Stimulated activated CD8-positive, alpha-beta memory T cell treated with anti-CD3 and anti-CD28 coated beads, Interleukin-4, amount 100 ng/mL, for 1 hour (primary cell): ENCODE data around the gene PEX5.
A peak's percentile ranks its signal among the peaks of the same experiment; 100 is the strongest.

ENCODE experiments used
- DNase-seq, 2 donors: peaks; one replicate each; pipeline ENCODE4 v3.0.0-alpha.2; 2020; ENCODE audit warnings: low read depth in 2 of 2, low spot score in 1 of 2

Gene PEX5

DNA sequence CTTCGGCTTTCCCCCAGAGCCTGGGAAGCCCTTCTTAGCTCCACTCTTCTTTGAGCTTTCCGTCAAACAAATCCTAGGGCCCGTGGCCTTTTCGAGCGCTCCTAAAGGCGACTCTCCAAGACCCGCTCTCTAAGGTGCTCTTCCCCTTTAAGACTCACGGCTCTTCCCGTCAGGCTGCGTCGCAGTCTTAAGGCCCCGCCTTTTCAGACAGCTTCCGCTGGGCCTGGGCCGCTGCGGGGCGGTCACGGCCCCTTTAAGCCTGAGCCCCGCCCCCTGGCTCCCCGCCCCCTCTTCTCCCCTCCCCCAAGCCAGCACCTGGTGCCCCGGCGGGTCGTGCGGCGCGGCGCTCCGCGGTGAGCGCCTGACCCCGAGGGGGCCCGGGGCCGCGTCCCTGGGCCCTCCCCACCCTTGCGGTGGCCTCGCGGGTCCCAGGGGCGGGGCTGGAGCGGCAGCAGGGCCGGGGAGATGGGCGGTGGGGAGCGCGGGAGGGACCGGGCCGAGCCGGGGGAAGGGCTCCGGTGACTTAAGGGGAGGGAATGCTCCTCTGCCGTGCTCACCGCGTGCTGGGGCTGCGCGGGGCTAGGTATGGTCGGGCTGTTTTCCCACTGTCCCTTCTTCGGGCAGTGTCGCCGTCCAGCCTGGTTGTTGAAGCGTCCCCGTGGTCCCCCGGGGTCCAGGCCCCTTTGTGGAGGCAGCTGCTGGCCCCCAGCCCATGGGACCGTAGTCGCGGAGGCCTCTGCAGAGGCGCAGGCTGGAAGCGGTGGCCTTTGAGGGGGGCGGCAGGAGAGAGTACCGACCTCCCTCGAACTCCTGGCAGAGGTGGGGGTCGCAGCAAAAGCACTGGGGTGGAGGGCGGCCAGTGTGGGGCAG is at the start of gene PEX5:
Gene PEX5, plus strand, starts transcription at position 289 of the 870 bp plus-strand sequence. CDS start 692 bp downstream, outside the sequence.
- peak; percentile 60 to 67 for DNase-seq

DNA sequence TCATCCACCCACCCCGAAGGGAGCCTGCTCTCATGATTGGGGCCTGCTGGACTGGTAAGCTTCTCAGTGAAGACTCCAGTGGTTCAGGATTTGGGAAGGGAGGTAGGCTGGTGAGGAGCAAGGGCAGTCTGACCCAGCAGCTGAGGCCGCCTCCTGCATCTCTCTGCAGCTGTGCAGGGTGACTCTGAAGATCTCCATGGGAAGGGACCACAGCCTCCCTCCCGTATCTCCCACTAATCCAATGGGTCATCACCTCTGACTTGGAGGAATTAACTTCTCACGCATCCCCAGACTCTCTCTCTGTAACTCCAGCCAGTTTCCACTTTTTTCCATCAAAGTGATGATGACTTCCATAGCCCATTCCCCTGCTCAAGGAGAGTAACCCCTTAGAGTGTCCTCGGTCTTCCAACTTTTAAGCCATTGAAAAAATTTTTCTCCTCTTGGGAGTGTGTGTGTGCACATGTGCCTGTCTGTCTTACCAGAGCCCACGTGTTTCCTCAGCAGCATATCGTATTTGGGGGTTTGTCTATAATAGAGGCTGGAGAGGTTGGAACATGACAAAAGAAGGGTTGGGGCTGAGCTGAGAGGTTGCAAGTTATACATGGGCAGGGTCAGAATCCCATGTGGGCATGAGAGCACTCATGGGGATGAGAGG is 48.0 kb upstream of the PEX5 start:
- DNase-seq: no peak

DNA sequence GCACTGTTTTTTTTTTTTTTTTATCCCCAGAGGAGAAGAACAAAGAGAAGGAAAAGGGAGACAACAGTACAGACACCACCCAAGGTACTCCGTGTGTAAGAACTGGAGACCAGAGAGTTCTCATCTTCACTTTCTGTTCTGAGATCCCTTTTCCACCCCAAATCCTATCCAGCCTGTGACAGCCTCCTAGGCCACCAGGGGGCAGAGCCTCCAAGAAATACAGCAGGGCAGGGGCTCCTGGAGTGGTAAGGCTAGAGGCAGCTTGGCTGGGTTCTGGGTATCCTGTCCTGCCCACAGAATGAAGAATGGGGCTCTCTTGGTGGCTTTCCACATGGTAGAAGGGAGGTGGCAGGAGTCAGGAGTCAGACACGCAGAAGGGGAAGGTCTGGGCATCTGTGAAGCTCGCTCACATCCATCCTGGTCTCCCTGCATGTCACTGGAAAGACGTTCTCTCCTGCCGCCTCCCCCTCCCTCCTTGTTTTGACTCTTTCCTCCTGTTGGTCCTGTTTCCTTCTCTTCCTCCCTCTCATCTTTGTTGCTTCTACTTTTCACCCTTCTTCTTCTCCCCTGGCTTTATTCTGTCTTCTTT is 47.3 kb upstream of the PEX5 start:
- peak in 1 of 2 donors; percentile 20 for DNase-seq

DNA sequence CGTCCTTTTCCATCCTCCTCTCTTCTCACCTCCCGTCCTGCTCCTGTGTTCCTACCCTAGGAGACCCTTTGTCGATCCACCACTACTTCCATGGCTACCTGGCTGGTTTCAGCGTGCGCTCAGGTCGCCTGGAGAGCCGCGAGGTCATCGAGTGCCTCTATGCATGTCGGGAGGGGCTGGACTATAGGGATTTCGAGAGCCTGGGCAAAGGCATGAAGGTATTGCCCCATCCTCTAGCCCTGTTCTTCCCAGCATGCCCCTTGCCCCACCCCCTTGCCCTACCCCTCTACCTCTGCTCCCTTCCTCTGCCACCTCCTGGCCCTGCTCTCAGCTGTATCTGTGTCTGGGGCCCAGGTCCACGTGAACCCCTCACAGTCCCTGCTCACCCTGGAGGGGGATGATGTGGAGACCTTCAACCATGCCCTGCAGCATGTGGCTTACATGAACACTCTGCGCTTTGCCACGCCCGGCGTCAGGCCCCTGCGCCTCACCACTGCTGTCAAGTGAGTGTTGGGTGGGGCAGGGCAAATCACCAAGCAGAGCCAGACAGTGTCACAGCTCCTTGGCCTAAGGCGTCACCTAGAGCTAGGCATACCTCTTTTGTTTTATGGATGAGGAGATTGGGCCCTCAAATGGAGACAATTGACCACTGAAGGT is 46.5 kb upstream of the PEX5 start:
- no peak for DNase-seq

DNA sequence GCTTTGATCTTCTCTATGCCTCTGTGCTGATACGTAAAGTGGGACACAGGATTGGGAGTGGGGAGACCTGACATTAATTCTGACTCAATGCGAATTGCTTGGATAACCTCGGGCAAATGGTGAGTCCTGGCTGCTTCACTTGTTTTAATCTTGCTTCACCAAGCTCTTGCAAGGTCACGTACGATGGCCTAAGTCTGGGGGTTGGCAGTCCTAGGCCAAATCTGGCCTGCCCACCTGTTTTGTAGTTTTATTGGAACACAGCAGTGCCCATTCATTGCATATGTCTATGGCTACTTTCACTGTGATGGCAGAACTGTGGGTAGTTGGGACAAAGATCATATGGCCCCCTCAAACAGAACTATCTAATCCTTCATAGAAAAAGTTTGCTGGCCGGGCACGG is 45.9 kb upstream of the PEX5 start:
- no peak for DNase-seq

DNA sequence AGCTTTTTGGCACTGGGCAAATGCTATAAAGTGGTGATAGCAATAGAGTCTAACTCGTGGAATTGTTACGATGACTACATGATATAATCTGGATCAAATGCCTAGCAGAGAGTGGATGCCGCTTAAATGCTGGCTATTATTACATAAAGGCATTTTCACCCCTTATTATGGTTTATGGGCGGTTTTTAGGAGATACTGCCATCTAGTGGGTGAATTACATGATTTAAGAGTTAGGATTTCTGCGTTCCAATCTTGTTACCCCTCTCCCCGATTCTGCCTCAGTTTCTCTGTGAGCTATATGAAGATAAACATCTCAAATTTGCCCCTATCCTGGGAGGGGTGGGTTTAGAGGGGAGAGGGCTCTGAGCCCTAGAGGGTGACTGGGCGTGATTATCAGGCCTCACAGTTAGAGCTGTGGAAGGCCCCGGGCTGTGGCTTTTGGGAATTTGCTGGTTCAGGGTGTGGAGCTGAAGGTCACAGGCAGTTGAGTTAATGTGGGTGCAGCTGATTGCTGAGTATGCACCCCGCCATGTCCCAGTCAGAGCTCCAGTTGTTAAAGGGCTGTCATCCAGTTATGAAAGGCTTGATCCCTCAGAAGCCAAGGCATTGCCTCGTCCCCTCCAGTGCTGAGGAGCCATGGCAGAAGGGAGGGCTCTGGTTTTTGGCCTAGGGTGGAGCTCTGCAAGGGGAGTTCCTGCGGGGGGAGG is 44.9 kb upstream of the PEX5 start:
- no peak for DNase-seq

DNA sequence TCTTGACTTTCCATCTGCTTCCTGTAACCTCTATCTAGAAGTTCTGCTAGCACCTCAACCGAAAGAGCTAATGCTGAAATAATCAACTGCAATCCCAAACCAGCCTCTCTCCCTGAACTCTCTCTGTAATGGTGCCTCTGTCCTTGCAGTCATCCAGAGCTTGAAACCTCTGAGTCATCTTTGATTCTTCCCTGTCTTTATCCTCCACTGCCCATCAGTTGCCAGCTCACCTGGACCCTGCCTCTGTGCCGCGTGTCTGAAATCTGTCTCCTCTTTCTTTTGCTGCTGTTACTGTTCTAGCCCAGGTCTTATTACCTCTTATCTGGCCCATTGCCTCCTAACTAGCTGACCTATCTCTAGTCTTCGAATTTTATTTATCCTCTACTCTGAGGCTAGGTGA is 43.8 kb upstream of the PEX5 start:
- no peak for DNase-seq

DNA sequence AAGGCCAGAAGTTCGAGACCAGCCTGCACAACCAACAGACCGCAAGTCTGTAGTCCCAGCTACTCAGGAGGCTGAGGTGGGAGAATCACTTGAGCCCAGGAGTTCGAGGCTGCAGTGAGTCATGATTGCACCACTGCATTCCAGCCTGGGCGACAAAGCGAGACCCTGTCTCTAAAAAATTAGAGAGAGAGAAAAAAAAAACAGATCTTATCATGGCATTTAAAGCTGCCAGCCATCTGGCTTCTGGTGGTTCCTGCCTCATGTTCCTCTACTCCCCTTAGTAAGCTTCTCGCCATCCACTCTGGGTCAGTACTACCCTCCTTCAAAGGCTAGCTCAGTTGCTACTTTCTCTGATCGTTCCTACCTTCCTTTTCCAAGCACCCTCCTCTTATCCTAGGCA is 43.3 kb upstream of the PEX5 start:
- DNase-seq: no peak

DNA sequence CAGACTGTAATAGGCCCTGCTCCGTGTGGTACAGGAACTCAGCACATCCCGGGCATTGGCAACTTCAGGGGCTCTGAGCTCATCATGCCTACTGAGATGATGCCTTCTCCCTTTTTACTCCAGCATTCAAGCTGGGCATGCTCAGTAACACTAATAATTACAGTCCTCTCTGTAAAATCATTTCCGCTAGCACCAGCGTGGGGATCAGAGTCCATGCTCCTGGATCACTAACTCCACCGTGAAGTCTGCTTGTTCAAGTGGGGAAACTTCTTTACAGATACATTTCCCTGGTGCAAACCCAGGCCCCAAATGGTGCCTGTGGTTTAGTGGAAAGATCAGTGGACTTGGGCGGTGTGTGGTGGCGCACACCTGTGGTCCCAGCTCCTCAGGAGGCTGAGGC is 42.6 kb upstream of the PEX5 start:
- no peak for DNase-seq

DNA sequence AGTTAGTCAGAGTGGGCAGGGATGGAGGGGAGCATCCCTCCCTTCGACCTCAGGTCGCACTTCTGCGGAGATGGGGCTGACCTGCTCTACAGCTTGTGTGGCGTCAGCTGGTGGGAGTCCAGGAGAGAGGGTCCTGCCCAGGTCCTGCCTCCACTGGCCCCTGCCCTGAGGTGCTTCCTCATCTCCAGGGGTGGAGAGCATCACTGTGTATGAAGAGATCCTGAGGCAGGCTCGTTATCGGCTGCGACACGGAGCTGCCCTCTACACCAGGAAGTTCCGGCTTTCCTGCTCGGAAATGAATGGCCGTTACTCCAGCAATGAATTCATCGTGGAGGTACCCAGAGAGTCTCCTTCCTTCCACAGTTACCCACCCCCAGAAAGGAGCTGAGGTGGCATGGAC is 39.1 kb upstream of the PEX5 start:
- DNase-seq: no peak

DNA sequence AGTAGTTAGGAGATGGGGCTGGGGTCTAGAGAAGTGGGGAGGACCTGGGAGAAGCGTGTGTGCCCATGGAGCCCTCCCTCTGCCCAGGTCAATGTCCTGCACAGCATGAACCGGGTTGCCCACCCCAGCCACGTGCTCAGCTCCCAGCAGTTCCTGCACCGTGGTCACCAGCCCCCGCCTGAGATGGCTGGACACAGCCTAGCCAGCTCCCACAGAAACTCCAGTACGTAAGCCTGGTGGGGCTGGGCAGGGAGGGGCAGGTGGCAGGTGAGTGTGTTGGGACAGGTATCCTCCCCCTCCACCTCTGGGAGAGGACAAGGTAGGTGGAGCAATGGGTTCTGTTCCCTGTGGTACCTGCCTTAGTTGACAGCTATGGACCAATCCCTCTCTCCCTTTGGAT is 38.6 kb upstream of the PEX5 start:
- DNase-seq: no peak

DNA sequence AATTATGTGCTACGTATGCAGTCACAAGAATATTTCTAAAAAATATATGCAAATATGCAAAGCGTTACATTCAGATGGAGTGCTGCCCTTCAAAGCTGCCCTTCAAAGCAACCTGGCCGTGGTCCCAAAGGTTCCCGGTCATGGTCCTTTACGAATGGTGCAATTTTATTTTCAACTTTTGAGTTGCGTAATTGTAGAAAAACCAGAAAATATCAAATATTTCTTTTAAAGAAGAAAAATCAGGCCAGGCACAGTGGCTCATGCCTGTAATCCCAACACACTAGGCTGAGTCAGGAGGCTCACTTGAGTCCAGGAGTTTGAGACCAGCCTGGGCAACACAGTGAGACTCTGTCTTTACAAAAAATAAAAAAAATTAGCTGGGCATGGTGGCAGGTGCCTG is 38.0 kb upstream of the PEX5 start:
- no peak for DNase-seq

DNA sequence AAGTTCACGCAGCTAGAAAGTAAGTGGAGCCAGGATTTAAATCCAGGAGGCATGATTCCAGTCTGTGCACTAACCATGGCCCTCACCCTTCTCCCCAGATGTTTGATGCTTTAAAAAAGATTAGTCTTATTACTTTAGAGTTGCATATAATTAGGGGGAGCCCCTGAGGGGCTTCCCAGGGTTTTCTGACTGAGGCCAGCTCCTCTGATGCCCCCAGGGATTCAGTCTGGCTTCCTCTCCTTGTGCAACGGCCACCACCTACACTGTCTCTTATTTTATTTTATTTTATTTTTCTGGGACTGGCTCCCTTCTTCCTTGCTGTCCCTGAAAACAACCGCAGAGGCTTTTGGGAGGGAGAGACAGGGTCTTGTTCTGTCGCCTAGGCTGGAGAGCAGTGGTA is 36.7 kb upstream of the PEX5 start:
- no peak for DNase-seq

DNA sequence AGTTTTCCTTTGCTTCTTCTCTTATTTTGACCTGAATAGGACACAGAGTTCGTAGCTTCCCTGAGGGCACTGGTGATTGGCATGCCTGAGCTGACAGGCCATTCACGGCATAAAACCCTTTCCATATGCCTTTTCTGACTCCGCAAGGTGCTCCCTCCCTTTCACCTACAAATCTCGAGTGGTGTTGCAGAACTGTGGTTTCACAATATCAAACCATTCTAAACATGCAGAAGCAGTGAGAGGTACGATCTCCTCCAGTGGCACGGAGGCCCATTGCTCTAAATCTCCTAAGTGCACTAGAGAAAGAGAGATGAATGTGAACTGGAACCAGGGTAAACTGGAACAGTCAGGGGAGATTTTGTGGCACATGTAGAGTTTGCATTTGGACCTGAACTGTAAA is 35.4 kb upstream of the PEX5 start:
- no peak for DNase-seq

DNA sequence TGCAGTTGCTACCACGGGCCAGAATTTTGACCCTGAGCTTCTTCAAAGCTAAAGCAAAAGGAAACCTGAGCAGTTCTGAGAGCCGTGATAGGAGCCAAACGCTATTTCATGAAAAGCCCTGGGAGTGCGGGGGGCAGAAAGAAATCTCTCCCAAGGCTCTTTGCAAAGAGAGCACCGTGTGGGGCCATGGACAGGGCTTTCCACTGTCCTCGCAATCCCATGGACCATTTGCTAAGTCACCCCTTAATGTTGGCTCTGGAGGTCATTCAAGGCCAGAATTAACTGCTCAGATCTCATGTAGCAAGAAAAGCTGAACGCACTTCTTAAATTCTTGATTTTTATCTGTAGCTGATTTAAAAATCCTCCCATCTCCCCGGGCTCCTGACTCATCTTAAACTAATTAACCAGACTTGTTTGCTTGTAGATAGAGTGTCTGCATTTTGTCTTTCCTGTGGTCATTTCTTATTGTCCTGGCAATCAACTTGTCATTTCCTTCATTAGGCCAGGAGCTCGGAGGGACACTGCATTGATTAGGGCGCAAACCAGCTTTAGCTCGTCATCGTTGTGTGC is 34.5 kb upstream of the PEX5 start:
- no peak for DNase-seq

DNA sequence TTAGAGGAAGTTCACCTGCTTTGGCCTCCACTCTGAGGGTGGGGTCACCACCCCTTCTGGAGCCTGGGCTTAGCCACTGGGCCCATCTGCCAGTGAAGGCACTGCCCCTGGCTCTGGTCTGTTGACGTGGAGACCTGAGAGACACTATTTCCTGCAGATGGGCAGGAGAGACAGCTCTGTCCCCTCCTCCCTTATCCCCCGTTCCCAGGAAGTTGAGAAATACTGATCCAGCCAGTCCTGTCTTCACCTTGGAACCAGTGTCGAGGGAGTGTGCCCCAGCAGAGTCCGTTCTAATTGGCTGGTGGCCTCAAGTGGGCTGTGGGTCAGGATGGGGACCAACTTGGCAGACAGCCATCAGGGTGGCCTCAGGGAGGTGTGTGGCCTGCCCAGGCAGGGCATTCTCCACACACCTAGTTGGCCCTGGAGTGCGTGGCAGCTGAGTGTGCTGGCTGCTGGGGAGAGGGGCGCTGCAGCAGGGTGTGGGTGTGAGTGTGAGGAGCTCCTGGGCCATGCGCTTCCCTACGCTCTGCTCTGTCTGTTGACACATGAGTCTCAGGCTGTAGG is 33.9 kb upstream of the PEX5 start:
- DNase-seq: no peak

DNA sequence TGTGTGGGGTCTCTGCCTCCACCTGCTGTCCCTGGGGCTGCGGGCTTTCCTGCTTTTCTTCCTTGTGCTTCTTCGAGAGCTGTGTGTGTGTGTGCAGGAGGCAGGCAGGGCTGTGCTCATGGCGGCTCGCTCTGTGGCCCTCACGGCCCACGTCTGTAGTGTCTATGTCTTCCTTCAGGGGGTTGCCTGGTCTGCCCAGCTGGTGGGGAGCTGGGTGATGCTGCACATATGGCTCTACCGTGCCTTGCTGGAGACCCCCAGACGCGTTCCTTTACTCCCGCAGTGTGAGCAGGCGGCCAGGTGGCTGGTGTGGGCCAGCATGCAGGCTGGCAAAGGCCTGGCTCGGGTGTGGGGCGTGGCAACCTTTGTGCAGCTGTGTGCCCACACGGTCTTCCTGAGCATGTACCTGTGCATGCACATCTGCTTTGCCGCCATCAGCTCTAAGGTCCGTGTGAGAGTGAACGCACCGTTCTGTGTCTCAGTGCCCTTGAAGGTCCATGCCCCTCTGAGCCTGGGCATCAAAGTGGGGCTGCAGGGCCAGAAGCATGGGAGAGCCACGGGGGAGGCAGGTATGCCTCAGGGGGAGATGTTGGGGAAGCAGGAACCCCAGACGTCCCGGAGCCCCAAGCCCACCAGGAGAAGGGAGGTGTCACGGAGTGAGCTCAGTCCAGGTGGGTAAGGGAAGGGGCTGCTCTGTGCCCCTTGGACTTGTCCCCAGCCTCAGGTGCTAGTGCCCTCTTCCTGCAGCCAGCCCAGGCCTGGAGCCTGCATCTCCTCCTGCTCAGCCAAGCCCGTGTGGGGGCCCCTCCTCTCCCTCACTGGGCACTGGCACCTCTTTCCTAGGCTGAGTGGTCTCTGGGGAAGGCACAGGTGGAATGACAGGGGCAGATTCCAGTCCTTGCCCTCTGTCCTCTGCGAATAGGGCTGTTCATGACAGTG is 33.0 kb upstream of the PEX5 start:
- no peak for DNase-seq

DNA sequence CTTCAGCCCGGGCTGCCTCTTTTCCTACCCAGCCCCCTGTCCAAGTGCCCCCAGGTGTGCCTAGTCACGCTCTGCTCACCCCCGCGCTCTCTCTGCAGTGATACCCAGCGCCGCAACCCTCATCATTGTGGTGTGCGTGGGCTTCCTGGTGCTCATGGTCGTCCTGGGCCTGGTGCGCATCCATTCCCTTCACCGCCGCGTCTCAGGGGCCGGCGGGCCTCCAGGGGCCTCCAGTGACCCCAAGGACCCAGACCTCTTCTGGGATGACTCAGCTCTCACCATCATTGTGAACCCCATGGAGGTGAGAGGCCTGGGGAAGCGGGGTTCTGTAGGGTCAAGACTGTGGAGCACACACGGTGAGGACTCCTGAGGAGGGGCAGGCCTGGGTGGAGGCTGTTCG is 32.1 kb upstream of the PEX5 start:
- DNase-seq: no peak
